GM21576 (cell line): ENCODE measurements around the gene ENTPD8.
A peak's percentile ranks its signal among the peaks of the same experiment; 100 is the strongest.
"Not testable (repeated sequence)": the region's sequence is repeated elsewhere in the genome, so short reads cannot be mapped to it uniquely, and the experiment has no call there.

Experiments
- ATAC-seq: cut with Tn5 transposase; IDR thresholded peaks from one replicate; pipeline ENCODE4 v1.9.1; 2021; ENCODE audit warnings: mild to moderate bottlenecking, moderate library complexity; ENCODE audit not compliant: unreplicated experiment

ENTPD8 gene

GRCh38 chr9:137477778-137478612, 36.8 kb upstream of the ENTPD8 start:
- no peak for ATAC-seq

GRCh38 chr9:137476856-137477255, 35.7 kb upstream of the ENTPD8 start:
- no peak for ATAC-seq

- no peak for ATAC-seq
Measured at GRCh38 chr9:137475666-137476065, 34.5 kb upstream of the ENTPD8 start.

- ATAC-seq, result no peak
Measured at GRCh38 chr9:137474271-137474670, 33.1 kb upstream of the ENTPD8 start.

GRCh38 chr9:137470785-137471184, 29.6 kb upstream of the ENTPD8 start:
- no peak for ATAC-seq

GRCh38 chr9:137467896-137468295, 26.7 kb upstream of the ENTPD8 start:
- ATAC-seq, result no peak

GRCh38 chr9:137467161-137467581, 26.0 kb upstream of the ENTPD8 start:
- ATAC-seq, result no peak

- ATAC-seq, result not testable (repeated sequence)
Measured at GRCh38 chr9:137466389-137467085, 25.4 kb upstream of the ENTPD8 start.

- ATAC-seq, result no peak
Measured at GRCh38 chr9:137465720-137466388, 24.7 kb upstream of the ENTPD8 start.

- ATAC-seq, result no peak
Measured at GRCh38 chr9:137465000-137465719, 24.0 kb upstream of the ENTPD8 start.

- no peak for ATAC-seq
Measured at GRCh38 chr9:137464291-137464999, 23.3 kb upstream of the ENTPD8 start.

GRCh38 chr9:137463931-137464290, 22.8 kb upstream of the ENTPD8 start:
- ATAC-seq, result no peak

GRCh38 chr9:137462986-137463930, 22.1 kb upstream of the ENTPD8 start:
- no peak for ATAC-seq

GRCh38 chr9:137462396-137462985, 21.3 kb upstream of the ENTPD8 start:
- ATAC-seq, result no peak

- ATAC-seq, result peak; percentile 55
Measured at GRCh38 chr9:137461663-137462395, 20.7 kb upstream of the ENTPD8 start.

GRCh38 chr9:137461316-137461662, 20.1 kb upstream of the ENTPD8 start:
- ATAC-seq, result no peak

- ATAC-seq, result no peak
Measured at GRCh38 chr9:137460363-137461315, 19.5 kb upstream of the ENTPD8 start.
